Activated naive CD4-positive, alpha-beta T cell treated with anti-CD3 and anti-CD28 coated beads, Interleukin-2, amount 50 U/mL, for 24 hours (primary cell): ENCODE data around the gene PAAF1.

Experiments used
- H3K27ac Mint-ChIP-seq: one replicate; pipeline ENCODE4 v1.8.0; 2021; ENCODE audit warnings: mild to moderate bottlenecking, mixed read lengths
- H3K27me3 Mint-ChIP-seq: one replicate; pipeline ENCODE4 v1.8.0; 2021; ENCODE audit warnings: mixed read lengths
- H3K36me3 Mint-ChIP-seq: one replicate; pipeline ENCODE4 v1.8.0; 2021; ENCODE audit warnings: mixed read lengths
- H3K4me1 Mint-ChIP-seq: one replicate; pipeline ENCODE4 v1.8.0; 2021; ENCODE audit warnings: mixed read lengths
- H3K4me3 Mint-ChIP-seq: one replicate; pipeline ENCODE4 v1.8.0; 2021; ENCODE audit warnings: mild to moderate bottlenecking, mixed read lengths
- H3K9me3 Mint-ChIP-seq: one replicate; pipeline ENCODE4 v1.8.0; 2021; ENCODE audit warnings: mixed read lengths

The PAAF1 gene

GRCh38 chr11:73971175-73971719, 94.4 kb downstream of the PAAF1 start:
- Mint-ChIP-seq H3K9me3 (no peaks in the 10 kb centered on the region), H3K27me3 (no peaks in the 10 kb centered on the region), H3K27ac (peak overlapping the region; percentile 80), H3K36me3 (peaks cover 13% of the 10 kb centered on the region), H3K4me1 (peaks cover 89% of the 10 kb centered on the region), H3K4me3 (no peak overlapping the region)

DNA sequence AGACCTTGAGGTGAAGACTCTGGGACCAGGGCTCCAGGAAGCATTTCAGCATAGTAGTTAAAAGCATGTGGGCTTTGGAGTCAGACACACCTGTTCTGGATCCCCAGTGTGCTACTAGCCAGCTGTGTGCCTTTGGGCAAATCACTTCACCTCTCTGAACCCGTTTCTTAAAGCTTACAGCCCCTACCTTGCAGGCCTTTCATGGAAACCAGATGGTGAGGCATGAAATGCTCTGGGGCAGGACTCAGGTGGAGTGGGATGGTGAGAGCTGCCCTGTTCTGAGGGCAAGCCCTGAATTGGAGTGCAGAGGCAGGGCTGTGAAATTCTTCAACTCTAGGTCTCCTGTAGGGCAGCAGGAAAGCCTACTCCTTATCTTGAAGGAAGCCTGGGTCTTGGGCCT, 95.4 kb downstream of the PAAF1 start:
- no peaks in the 10 kb centered on the region for H3K27me3 Mint-ChIP-seq
- no peak overlapping the region for H3K4me3 Mint-ChIP-seq
- peaks cover 98% of the 10 kb centered on the region for H3K4me1 Mint-ChIP-seq
- H3K36me3 Mint-ChIP-seq: peaks cover 19% of the 10 kb centered on the region
- H3K27ac Mint-ChIP-seq: peak overlapping the region; percentile 87
- H3K9me3 Mint-ChIP-seq: no peaks in the 10 kb centered on the region

GRCh38 chr11:73972620-73973449, 96.0 kb downstream of the PAAF1 start:
- H3K27me3 Mint-ChIP-seq: no peaks in the 10 kb centered on the region
- H3K4me3 Mint-ChIP-seq: no peak overlapping the region
- H3K36me3 Mint-ChIP-seq: peaks cover 22% of the 10 kb centered on the region
- peaks cover 98% of the 10 kb centered on the region for H3K4me1 Mint-ChIP-seq
- H3K27ac Mint-ChIP-seq: peak overlapping the region; percentile 87
- no peaks in the 10 kb centered on the region for H3K9me3 Mint-ChIP-seq

DNA sequence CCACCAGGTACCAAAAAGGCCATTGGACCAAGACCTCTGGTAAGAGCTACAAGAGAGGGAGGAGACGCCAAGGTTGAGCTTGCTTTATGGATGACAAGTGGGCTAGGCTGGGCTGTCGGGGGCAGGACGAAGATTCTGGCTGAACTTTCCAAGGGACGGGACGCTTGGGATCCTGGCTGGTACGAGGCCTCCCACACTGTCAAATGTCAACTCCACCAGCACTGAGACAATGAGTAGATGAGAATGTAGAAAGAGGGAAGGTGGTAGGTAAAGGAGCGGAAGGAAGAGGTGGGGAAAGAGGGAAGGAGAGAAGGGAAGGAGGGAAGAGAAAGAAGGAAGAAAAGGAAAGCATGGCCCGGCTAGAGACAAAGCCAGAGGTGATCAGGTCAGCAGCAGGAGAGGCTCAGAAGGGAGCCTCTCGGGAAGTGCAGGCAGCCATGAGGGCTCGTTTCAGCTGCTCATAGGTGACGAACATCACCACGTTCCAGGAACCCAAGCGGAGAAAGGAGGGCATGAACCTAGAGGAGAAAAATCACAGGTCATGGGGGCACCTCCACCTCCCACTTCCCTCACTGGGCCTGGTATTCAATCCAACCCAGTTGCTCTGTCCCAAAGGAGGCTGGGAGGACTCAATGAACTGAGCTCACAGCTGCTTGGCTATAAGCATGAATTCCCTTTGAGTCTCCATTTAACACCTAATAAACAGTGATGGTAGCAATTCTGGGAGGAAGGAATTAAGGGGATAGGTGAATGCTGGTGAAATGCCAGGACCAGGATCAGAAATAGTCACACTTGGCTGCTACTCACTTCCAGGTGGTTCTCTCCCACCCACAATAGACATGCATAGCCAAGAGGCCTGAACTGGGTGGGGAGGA, 98.0 kb downstream of the PAAF1 start:
- Mint-ChIP-seq H3K4me1 (peaks cover 97% of the 10 kb centered on the region), H3K36me3 (peaks cover 25% of the 10 kb centered on the region), H3K4me3 (peak overlapping the region; percentile 8), H3K9me3 (no peaks in the 10 kb centered on the region), H3K27me3 (no peaks in the 10 kb centered on the region), H3K27ac (peak overlapping the region; percentile 87)

DNA sequence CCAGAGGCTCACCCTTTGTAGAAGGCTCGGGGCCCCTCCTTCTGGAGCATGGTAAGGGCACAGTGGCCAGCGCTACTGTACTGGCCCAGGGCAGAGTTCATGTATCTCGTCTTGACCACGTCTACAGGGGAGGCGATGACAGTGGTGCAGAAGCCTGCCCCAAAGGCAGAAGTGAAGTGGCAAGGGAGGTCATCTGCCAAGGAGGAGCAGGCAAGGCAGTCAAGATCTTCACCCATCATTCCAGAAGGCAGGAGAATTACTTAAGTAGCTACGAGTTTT, 98.6 kb downstream of the PAAF1 start:
- Mint-ChIP-seq H3K4me3 (peak overlapping the region; percentile 37), H3K27ac (peak overlapping the region; percentile 87), H3K36me3 (peaks cover 25% of the 10 kb centered on the region), H3K9me3 (no peaks in the 10 kb centered on the region), H3K27me3 (no peaks in the 10 kb centered on the region), H3K4me1 (peaks cover 97% of the 10 kb centered on the region)

DNA sequence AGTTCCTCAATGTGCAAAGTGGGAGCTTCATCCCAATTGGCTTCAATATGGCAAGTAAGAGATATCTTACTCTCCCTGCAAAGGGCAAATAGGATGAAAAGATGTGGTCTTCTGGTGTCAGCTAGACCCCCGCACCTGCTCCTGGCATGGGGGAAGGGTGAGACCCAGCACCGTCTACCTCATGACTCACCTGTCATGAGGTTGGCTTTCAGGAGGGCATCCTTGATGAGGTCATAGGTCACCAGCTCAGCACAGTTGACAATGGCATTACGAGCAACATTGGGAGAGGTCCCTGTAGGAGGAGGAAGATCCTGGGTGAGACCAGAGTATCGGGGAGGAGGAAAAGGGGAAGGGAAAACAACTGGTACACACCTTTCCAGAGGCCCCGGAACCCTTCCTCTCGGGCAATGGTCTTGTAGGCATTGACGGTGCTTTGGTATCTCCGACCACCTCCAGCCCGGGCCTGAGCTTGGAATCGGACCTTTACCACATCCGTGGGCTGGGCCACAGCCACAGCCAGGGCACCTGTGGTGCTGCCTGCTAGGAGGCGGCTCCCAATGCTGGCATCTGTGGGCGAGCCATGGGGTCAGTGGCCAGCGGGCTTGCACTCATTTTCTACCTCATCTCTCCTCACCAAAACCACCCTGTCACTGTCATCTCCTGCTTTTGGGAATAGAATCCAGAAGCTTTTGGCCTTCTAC, 99.8 kb downstream of the PAAF1 start:
- Mint-ChIP-seq H3K27me3 (no peaks in the 10 kb centered on the region), H3K9me3 (no peaks in the 10 kb centered on the region), H3K36me3 (peaks cover 25% of the 10 kb centered on the region), H3K4me3 (peak overlapping the region; percentile 11), H3K27ac (peak overlapping the region; percentile 95), H3K4me1 (peaks cover 97% of the 10 kb centered on the region)

GRCh38 chr11:73977856-73978519, 101.2 kb downstream of the PAAF1 start:
- Mint-ChIP-seq H3K4me3 (peak overlapping the region; percentile 81), H3K27me3 (no peaks in the 10 kb centered on the region), H3K9me3 (no peaks in the 10 kb centered on the region), H3K36me3 (peaks cover 26% of the 10 kb centered on the region), H3K27ac (peak overlapping the region; percentile 99), H3K4me1 (peaks cover 89% of the 10 kb centered on the region)

- Mint-ChIP-seq H3K4me3 (peak overlapping the region; percentile 81), H3K27me3 (no peaks in the 10 kb centered on the region), H3K4me1 (peaks cover 86% of the 10 kb centered on the region), H3K9me3 (no peaks in the 10 kb centered on the region), H3K36me3 (peaks cover 27% of the 10 kb centered on the region), H3K27ac (peak overlapping the region; percentile 99)
Observed at GRCh38 chr11:73978576-73979086, 101.8 kb downstream of the PAAF1 start.

- no peaks in the 10 kb centered on the region for H3K27me3 Mint-ChIP-seq
- peak overlapping the region; percentile 100 for H3K4me3 Mint-ChIP-seq
- peaks cover 83% of the 10 kb centered on the region for H3K4me1 Mint-ChIP-seq
- no peaks in the 10 kb centered on the region for H3K9me3 Mint-ChIP-seq
- peaks cover 18% of the 10 kb centered on the region for H3K36me3 Mint-ChIP-seq
- H3K27ac Mint-ChIP-seq: peak overlapping the region; percentile 99
Observed at GRCh38 chr11:73980001-73980961, 103.5 kb downstream of the PAAF1 start.
